Measurements from ENCODE around the gene TMBIM6. TPM values are rescaled to one million over a fixed set of nuclear protein-coding genes. Genes with fewer than 3 reads are reported as not detected.

Gene TMBIM6
- polyA plus RNA-seq, 3 donors = 315 to 1,453 (median 1,396) TPM

DNA sequence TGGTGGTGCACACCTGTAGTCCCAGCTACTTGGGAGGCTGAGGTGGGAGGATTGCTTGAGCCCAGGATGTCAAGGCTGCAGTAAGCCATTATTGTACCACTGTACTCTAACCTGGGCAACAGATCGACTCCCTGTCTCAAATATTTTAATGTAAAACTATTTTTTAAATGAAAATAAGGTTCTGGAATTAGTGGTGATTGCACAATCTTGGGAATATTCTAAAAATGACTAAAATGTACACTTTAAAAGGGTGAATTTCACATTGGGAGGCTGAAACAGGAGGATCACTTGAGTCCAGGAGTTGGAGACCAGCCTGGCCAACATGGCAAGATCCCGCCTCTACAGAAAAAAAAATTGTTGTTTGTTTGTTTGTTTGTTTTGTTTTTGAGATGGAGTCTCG, 12.9 kb upstream of the TMBIM6 start:
- 97% methylated on average over 2 of the region's 3 CpGs for WGBS (ENCODE audit: insufficient coverage)
- H3K36me3 Mint-ChIP-seq = no peaks in the 10 kb centered on the region
- intact Hi-C loops (cut with micrococcal nuclease) = no loop called here

DNA sequence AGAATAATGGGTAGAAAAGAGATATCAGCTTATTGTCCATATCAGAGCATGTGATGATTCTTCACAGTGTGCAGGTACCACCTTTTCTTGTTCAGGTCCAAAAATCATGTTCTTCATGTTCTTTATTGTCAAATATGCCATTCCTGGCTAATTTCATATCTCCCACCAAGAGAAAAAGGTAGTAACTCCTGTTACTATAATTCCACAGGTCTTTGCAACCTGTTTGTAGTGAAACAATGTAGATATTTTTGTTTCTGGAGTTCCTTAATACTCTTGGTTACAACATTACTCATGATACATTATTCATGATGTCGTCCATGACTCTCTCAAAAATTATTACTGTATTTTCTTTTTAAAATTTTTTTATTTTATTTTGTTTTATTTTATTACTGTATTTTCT, 11.3 kb upstream of the TMBIM6 start:
- Histone ChIP-seq H3K36me3 (replicated peaks in 1 of 2; ENCODE audit: control insufficient read depth in 1 of 2, insufficient read depth in 2 of 2, low read length in 2 of 2) (no peaks in the 10 kb centered on the region), H4K20me1 (ENCODE audit: insufficient read depth, low read length) (no peaks in the 10 kb centered on the region), H3K4me1 (ENCODE audit: control insufficient read depth in 1 of 2, insufficient read depth in 2 of 2, low read length in 2 of 2) (peaks cover 13% of the 10 kb centered on the region in 2 donors), H3K9me3 (replicated peaks in 1 of 2; ENCODE audit: control insufficient read depth in 1 of 2, insufficient read depth in 1 of 2, low read length in 2 of 2) (no peaks in the 10 kb centered on the region), H3K4me3 (replicated peaks in 1 of 3; ENCODE audit: low read depth in 2 of 3, low read length in 3 of 3) (no peak overlapping the region), H3K27ac (ENCODE audit: low read depth in 1 of 2, low read length in 2 of 2) (no peak overlapping the region), H3K79me2 (ENCODE audit: insufficient read depth, low read length) (no peaks in the 10 kb centered on the region), H2AFZ (ENCODE audit: insufficient read depth, low read depth, low read length, poor library complexity, severe bottlenecking) (no peak overlapping the region), H3K9ac (ENCODE audit: insufficient read depth, low read length, poor library complexity, severe bottlenecking) (no peak overlapping the region), H3K27me3 (ENCODE audit: control insufficient read depth in 2 of 2, insufficient read depth in 2 of 2, low read length in 2 of 2) (no peaks in the 10 kb centered on the region), H3K4me2 (replicated peaks; ENCODE audit: extremely low read depth, low read length, poor library complexity, severe bottlenecking) (no peak overlapping the region)
- no peak for TF ChIP-seq CTCF (IDR thresholded peaks at IDR 0.05)
- Mint-ChIP-seq H3K27ac (no peak overlapping the region), H3K36me3 (no peaks in the 10 kb centered on the region), H3K4me1 (peaks cover 11% of the 10 kb centered on the region), H3K27me3 (ENCODE audit: low read depth in 3 of 3) (peaks cover 2 to 10% (median 7%) of the 10 kb centered on the region in 3 donors), H3K4me3 (no peak overlapping the region), H3K9me3 (peaks cover 0 to 6% (median 4%) of the 10 kb centered on the region in 7 donors)
- no CpG with 5 or more reads among the region's 1 CpG for WGBS (ENCODE audit: insufficient coverage)
- DNase-seq = no peak
- intact Hi-C loops (cut with micrococcal nuclease) = no loop called here

More for the DNA sequence above, 12.9 kb upstream of the TMBIM6 start:
- H3K79me2 ChIP-seq (ENCODE audit: insufficient read depth, low read length) = no peaks in the 10 kb centered on the region
- no peak overlapping the region for H3K4me2 ChIP-seq (replicated peaks; ENCODE audit: extremely low read depth, low read length, poor library complexity, severe bottlenecking)
- H3K27ac Mint-ChIP-seq = no peak overlapping the region
- no peak overlapping the region for H3K9ac ChIP-seq (ENCODE audit: insufficient read depth, low read length, poor library complexity, severe bottlenecking)
- no peak for DNase-seq
- H3K27me3 ChIP-seq (ENCODE audit: control insufficient read depth in 2 of 2, insufficient read depth in 2 of 2, low read length in 2 of 2) = no peaks in the 10 kb centered on the region
- peaks cover 13% of the 10 kb centered on the region in 2 donors for H3K4me1 ChIP-seq (ENCODE audit: control insufficient read depth in 1 of 2, insufficient read depth in 2 of 2, low read length in 2 of 2)
- no peaks in the 10 kb centered on the region for H3K9me3 ChIP-seq (replicated peaks in 1 of 2; ENCODE audit: control insufficient read depth in 1 of 2, insufficient read depth in 1 of 2, low read length in 2 of 2)
- H2AFZ ChIP-seq (ENCODE audit: insufficient read depth, low read depth, low read length, poor library complexity, severe bottlenecking) = no peak overlapping the region
- peaks cover 0 to 2% (median 0%) of the 10 kb centered on the region in 7 donors for H3K9me3 Mint-ChIP-seq
- H3K36me3 ChIP-seq (replicated peaks in 1 of 2; ENCODE audit: control insufficient read depth in 1 of 2, insufficient read depth in 2 of 2, low read length in 2 of 2) = no peaks in the 10 kb centered on the region
- no peak overlapping the region for H3K27ac ChIP-seq (ENCODE audit: low read depth in 1 of 2, low read length in 2 of 2)
- H3K4me3 ChIP-seq (replicated peaks in 1 of 3; ENCODE audit: low read depth in 2 of 3, low read length in 3 of 3) = no peak overlapping the region
- TF ChIP-seq CTCF (IDR thresholded peaks at IDR 0.05) = no peak
- H3K4me3 Mint-ChIP-seq = no peak overlapping the region
- no peaks in the 10 kb centered on the region for H4K20me1 ChIP-seq (ENCODE audit: insufficient read depth, low read length)
- peaks cover 11% of the 10 kb centered on the region for H3K4me1 Mint-ChIP-seq
- H3K27me3 Mint-ChIP-seq (ENCODE audit: low read depth in 3 of 3) = peaks cover 4 to 10% (median 5%) of the 10 kb centered on the region in 3 donors

Measured in CD14-positive monocyte (primary cell).